Activated effector memory CD4-positive, alpha-beta T cell treated with Interleukin-2 at 50 U/mL for 16 hours (primary cell): Measurements from ENCODE around the gene RCCD1.
"Not testable (repeated sequence)": the region's sequence is repeated elsewhere in the genome, so short reads cannot be mapped to it uniquely, and the experiment has no call there.

Source experiments
- DNase-seq: peaks from one replicate; pipeline ENCODE4 v3.0.0-alpha.2; 2020

Gene RCCD1, protein sequence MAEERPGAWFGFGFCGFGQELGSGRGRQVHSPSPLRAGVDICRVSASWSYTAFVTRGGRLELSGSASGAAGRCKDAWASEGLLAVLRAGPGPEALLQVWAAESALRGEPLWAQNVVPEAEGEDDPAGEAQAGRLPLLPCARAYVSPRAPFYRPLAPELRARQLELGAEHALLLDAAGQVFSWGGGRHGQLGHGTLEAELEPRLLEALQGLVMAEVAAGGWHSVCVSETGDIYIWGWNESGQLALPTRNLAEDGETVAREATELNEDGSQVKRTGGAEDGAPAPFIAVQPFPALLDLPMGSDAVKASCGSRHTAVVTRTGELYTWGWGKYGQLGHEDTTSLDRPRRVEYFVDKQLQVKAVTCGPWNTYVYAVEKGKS

DNA sequence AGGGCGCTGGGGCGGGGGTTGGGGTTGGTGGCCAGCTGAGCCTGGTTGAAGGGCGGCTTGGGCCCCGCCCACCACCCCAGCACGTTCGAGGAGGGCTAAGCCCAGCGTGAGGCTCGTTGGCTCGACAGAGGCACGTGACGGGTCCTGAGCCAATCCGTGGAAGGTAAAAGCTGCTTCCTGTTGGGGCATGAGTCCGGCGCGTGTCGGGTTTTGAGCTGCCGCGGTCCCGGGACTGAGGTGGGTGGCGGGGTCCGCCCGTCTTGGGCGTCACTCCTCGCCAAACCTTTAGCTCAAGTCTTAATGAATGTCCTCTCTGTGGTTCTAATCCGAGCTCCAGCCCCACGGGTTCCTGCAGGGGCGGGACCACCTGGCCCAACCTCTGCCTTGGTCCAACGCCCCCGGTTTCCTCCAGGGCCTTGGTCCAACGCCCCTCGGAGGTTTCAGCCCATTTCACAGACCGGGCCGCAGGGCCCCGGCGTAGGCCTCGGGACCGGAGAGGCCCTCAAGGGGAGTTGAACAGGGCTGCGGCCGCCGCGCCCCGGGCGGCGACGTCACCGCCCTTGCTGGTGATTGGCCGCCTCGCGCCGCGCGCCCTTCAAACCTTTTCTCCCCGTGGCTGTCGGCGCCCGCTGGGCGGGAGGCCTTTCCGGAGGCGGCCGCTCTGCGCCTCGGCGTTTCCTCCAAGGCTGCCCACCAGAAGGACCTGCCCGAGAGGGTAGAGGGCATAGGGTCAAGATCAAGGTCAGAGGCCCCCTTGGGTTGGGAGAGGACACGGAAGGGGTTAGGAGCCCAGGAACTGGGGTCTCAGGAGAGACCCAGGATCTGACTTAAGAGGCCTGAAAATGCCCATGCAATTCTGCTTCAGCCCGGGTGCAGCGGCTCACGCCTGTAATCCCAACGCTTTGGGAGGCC, at the start of gene RCCD1:
Gene RCCD1, plus strand, starts transcription at position 173 of the 912 bp plus-strand sequence. CDS start 1,851 bp downstream, outside the sequence.
- peak; percentile 78 for DNase-seq

DNA sequence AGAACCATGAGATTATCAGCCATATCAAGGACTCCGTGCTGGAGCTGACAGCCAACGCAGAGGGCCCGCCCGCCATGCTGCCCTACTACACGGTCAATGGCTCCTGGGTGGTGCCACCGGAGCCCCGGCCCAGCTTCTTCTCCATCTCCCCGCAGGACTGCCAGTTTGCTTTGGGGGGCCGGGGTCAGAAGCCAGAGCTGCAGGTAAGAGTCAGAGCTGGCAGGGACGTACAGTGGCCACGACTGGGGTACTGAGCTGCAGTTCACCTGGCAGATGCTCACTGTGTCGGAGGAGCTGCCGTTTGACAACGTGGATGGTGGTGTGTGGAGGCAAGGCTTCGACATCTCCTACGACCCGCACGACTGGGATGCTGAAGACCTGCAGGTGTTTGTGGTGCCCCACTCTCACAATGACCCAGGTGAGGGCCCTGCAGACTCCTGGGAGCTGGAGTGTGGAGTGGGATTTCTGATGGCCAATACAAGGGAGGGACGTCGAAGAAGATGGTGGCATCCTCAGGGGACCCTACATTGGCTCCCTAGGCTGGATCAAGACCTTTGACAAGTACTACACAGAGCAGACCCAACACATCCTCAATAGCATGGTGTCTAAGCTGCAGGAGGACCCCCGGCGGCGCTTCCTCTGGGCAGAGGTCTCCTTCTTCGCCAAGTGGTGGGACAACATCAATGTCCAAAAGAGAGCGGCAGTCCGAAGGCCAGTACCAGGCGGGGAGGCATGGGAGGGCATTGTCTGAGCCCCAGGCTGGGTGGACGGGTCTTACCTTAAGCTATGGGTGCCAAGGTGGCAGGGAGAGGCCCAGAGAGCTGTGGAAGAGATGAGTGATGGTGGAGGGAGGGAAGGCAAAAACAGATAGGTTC, 49.1 kb upstream of the RCCD1 start:
- DNase-seq, result no peak

DNA sequence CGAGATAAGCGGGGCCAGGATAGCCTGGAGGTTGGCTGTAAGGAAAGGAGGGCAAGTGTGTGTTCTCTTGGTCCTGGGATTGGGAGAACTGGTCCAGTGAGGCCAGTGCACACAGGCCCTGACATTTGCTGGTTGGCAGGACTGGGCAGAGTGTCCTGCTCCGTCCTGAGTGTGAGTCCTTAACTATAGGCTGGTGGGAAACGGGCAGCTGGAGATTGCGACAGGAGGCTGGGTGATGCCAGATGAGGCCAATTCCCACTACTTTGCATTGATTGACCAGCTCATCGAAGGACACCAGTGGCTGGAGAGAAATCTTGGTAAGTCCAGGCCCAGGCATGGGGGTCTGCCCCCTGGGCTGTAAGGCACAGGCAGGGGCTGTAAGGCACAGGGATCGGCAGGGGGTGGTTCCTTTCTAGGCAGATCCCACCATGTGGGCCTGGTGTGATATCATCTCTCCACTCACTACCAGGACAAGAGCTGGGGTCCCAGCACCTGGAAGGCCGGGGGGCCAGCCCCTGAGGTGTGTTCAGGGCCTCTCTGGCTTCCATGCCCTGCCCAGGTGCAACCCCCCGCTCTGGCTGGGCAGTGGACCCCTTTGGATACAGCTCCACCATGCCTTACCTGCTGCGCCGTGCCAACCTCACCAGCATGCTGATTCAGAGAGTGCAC, 48.4 kb upstream of the RCCD1 start:
- DNase-seq, result no peak

DNA sequence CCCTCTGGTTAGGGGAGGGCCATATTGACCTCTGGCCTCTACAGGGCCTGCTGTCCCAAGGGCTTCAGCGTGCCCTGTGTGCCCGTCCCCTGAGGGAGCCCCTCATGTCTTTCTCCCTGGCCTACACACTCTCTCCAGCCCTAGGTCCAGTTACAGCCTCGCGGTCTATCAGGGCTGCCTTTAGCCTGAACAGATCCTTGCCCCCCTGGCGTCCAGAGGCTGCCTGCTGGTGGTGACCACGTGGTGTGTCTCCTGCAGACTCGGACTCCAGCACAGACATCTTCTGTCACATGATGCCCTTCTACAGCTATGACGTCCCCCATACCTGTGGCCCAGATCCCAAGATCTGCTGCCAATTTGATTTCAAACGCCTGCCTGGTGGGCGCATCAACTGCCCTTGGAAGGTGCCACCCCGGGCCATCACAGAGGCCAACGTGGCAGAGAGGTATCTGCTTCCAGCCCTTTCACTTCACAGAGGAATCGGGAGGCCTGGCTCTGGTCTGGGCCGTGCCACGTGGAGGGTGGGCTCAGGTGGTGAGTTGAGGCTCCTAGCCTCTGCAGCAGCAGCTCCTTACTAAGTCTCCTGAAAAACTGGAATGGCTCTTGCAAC, 47.5 kb upstream of the RCCD1 start:
- DNase-seq, result no peak

DNA sequence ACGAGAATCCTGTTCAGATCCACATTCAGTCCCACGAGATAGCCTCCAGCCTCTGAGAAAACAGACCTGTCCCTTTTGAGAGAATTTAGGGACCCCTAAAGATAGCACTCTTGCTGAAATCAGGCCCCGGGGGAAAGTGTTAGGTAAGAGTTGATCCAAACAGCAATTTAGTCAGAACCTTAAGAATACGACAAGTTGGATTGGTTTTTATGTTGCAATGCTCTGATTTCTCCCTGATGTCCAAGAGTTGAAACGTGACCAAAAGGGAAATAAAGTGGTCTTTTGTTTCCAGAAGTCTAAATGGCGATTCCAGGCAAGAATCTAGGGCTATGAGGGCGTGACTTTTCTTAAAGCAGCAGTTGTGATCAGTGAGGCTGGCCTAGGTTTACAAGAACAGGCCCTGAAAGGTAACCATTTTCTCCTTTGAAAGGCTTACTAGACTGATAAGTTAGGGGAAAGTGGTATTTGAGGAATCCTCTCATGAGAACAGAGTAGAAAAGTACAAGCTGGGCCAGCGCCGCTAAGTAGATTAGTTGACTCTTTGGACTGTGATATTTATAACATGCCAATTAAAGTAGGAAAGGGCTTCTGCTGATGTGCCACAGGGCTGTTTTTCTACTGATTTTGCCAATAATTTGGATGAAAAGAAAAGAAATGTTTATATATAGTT, 46.7 kb upstream of the RCCD1 start:
- no peak for DNase-seq

DNA sequence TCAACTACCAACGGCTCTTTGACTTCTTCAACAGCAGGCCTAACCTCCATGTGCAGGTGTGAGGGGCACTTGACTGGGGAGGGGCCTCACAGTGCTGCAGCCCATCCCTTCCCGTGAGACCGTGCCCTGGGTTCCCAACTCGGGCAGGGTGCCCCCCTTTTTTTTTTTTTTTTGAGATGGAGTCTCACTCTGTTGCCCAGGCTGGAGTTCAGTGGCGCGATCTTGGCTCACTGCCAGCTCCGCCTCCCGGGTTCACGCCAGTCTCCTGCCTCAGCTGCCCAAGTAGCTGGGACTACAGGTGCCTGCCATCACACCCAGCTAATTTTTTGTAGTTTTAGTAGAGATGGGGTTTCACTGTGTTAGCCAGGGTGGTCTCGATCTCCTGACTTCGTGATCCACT, 45.2 kb upstream of the RCCD1 start:
- DNase-seq, result not testable (repeated sequence)

DNA sequence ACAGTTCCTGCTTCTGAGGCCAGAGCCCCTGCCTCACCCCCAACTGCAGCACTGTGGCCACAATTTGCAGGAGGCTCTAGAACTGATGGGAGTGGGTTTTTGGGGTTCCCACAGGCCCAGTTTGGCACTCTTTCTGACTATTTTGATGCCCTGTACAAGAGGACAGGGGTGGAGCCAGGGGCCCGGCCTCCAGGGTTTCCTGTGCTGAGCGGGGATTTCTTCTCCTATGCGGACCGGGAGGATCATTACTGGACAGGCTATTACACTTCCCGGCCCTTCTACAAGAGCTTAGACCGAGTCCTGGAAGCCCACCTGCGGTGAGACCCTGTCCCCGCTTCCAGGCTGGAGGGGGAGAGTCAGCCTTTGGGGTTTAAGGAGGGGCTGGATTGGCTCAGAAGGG, 44.7 kb upstream of the RCCD1 start:
- DNase-seq, result no peak

DNA sequence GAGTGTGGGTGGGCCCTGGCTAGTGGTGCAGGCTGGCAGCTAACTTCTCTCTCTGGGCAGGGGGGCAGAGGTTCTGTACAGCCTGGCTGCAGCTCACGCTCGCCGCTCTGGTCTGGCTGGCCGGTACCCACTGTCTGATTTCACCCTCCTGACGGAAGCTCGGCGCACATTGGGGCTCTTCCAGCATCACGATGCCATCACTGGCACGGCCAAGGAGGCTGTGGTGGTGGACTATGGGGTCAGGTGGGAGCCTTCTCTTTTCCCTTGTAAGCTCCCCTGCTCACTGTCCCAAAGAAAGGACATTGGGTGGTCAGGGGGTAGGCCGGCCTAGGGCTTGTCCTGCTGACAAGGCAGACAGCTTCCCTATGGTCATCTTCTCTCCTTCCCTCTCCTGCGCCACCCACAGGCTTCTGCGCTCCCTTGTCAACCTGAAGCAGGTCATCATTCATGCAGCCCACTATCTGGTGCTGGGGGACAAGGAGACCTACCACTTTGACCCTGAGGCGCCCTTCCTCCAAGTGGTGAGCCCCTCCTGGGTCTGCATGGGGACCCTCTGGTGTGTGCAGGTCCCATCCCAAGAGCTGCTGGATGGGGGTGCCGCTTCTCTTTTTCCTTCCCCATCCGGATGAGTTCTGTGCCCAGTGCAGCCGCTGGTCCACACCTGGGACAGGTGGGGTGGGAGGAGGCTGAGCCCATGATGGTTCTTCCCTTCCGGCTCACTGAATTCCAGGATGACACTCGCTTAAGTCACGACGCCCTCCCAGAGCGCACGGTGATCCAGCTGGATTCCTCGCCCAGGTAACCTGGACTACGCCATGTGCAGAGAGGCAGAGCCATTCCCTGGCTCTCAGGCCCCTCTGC, 44.0 kb upstream of the RCCD1 start:
- DNase-seq, result no peak

DNA sequence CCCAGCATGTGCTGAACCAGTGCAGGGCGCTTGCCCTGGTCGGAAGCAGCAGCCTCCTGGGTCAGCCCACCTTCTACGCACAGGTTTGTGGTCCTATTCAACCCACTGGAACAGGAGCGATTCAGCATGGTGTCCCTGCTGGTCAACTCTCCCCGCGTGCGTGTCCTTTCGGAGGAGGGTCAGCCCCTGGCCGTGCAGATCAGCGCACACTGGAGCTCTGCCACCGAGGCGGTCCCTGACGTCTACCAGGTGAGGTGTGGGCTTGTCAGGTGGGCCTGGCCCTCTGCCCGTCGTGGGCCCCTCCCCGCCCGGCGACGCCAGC, 43.4 kb upstream of the RCCD1 start:
- no peak for DNase-seq

DNA sequence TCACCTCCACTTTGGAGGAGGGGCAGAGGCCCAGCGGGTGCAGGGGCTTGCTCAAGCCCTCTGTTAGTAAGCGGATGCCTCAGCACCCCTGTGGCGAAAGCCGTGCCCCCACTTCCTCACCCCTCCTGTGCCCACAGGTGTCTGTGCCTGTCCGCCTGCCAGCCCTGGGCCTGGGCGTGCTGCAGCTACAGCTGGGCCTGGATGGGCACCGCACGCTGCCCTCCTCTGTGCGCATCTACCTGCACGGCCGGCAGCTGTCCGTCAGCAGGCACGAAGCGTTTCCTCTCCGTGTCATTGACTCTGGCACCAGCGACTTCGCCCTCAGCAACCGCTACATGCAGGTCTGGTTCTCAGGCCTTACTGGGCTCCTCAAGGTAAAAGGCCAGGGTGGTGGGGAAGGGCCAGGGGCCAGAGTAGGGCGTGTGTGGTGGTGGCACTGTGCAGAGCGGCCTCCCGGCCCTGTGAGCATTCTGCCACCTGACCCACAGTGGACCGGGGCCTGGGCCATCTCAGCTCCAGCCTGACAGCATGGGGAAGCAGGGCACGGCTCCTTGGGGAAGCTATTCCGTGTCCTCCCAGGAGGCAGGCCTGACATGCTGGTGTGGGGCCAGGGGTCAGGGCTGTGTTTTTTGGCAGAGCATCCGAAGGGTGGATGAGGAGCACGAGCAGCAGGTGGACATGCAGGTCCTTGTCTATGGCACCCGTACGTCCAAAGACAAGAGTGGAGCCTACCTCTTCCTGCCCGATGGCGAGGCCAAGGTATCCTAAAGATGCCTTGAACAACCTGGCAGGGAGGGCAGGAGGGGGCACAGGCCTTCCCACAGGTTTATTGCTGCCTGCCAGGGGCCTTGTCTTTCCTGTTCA, 42.5 kb upstream of the RCCD1 start:
- DNase-seq, result no peak

DNA sequence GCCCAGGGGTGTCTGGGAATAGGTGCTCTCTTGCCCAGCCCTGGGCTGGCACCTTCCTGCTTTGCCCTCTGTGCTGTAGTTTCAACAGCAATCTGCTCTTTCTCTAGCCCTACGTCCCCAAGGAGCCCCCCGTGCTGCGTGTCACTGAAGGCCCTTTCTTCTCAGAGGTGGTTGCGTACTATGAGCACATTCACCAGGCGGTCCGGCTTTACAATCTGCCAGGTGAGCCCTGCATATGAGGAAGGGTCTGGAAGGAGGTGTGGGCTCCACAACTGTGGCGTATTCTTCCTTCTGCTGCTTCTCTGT, 42.0 kb upstream of the RCCD1 start:
- DNase-seq, result no peak

DNA sequence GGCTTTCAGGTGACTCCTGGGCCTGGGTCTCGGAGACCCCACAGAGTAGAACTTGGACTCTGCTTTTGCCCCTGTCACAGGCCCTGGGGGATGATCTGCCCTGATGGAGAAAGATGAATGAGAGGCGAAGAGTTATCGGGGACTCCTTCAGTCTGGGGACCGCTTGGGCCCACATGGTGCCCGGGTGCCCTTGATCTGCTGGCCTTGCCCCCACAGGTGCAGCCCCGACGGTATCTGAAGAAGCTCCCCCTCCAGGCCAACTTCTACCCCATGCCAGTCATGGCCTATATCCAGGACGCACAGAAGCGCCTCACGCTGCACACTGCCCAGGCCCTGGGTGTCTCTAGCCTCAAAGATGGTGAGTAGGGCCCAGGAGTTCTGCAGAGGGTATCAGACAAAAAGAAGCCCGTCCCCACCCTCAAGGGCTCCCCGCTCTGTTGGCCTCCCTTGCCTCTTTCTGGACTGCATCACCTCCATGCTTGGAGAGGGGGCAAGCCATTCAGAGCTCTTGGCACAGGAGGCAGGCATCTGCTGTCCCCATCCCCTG, 41.2 kb upstream of the RCCD1 start:
- no peak for DNase-seq

DNA sequence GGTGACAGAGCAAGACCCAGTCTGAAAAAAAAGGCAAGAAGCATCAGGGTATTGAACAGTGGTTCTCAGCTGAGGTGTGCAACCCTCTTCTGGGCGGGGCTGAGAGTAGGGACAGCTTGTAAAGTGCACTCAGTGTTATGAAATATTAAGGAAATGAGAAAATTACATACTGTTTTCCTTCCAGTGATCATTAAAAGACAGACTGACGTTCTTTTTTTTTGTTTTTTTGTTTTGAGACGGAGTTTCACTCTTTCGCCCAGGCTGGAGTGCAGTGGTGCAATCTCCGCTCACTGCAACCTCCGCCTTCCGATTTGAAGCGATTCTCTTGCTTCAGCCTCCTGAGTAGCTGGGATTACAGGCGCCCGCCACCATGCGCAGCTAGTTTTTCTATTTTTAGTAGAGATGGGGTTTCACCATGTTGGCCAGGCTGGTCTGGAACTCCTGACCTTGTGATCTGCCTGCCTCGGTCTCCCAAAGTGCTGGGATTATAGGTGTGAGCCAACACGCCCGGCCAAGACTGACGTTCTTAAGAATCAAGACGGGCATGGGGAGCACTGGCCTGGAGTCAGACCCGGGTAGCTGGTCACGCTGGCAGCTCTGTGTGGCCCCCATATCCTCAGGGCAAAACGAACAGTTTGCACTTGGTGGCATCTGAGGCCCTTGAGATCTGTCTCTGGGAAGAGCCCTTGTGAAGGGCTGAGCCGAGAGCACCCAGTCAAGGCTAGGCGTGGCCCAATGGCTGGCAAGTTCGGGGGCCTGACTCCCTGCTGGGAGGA, 40.2 kb upstream of the RCCD1 start:
- DNase-seq, result no peak

DNA sequence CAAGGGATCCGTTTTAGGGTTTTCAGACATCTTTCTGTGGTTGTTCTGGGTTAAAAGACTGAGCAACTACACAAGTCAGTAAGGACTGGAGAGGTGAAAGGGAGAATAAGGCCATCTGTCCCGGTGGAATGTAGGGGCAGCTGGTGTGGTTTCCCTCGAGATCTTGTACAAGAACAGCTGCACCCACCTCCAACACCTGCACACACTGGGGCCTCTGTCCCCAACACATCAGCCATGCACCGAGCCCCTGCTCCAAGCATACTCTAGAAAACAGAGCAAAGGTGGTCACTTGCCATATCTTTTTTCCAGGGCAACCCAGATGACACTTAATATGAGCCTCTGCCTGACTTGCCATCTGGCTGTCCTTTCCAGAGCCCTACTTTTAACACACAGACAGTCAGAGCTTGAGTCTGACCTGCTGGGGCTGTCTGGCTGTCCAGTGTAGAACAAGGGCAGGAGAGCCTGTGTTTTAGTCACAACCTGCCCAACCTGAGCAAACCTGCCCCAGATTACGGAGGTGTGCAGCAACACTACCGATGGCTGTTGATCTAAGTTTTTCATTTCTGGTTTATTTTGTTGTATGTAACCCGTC, 39.4 kb upstream of the RCCD1 start:
- DNase-seq, result no peak

DNA sequence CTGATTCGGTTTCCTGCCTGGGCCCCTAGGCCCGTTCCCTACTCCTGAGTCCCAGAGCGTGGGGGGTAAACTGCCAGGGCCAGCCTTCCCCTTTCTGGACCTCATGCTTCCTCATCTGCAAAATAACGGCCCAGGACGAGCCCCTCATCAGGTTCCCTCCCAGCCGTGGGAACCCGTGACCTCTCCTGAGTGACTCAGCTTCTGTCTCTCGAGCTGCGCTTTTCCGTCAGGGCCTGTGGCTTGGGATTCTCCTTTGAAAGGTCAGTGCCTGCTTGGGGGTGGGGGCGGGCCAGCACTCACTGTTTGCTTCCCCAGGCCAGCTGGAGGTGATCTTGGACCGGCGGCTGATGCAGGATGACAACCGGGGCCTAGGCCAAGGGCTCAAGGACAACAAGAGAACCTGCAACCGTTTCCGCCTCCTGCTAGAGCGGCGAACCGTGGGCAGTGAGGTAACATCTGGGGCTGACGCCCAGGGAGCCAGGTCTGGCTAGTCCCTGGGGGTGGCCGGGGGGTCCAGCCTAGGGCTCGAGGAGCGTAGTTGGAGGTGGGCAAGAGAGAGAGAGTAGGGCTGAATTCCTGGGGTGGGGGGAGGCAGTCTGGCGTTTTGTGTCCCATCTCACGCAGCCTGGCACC, 38.8 kb upstream of the RCCD1 start:
- no peak for DNase-seq

DNA sequence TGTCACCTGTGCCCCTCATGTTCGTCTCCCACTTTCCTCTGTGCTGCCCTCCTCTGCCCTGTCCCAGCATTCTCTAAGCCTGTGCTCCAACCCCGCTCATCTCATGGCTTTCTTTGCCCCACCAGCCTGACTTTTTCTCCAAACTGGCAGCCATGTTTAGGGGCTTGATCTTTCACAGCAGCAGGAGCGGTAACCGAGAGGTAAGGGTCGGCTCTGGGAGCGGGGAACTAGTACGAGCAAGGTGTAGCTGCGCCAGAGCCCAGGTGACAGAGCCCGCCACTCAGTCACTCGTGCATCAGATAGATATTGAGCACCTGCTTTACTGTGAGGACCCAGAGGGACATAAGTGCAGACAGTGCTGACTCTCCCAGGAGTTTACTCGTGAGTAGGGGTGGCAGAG, 38.2 kb upstream of the RCCD1 start:
- no peak for DNase-seq

DNA sequence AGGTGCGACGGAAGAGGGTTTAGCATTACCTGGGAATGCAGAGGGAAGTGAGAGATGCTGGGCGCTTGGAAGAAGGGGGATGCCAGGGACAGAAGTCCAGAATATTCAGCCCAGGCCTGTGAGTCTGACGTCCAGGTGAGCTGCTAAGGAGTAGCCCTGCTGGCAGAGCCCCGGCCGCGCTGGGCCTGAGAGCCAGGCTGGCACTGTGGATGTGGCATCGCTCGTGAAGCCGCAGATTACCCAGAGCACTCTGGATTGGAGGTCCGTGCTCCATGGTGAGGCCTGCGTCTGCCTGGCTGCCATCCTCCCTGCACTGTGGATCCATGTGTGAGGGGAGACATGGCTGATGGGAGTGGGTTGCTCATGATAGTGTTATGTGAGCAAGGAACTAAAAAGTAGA, 37.1 kb upstream of the RCCD1 start:
- DNase-seq, result no peak
